ENCODE data around the gene TAF8. TPM values are rescaled to one million over a fixed set of nuclear protein-coding genes. Genes with fewer than 3 reads are reported as not detected.
A peak's percentile ranks its signal among the peaks of the same experiment; 100 is the strongest.

TAF8 gene
- total RNA-seq, 1 experiment from 2014 or later: 22.6 TPM

- no peak for DNase-seq (ENCODE audit: low read depth)
Measured at GRCh38 chr6:42051268-42051653, 937 bp downstream of the TAF8 start.

DNA sequence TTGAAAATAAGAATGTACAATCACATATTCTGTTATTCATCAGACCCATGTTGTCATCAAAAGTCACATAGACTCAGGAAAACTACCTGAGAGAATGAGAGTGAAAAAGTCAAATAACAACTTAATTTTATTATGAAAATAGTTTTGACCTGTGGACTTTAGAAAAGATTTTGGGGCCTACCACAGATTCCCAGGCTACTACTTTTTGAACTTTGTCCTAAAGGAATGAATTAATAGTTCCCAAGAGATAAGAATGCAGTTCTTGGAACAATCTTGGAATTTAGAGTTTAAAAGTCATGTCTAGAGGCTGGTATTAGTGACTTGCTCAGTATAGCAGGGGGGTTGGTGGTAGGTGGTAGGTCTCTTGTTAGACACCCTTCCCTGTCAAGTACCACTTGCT lies 3.3 kb downstream of the TAF8 start:
- no peak for DNase-seq (ENCODE audit: low read depth)

- no peak for DNase-seq (ENCODE audit: low read depth)
Measured at GRCh38 chr6:42059743-42060142, 9.4 kb downstream of the TAF8 start.

DNA sequence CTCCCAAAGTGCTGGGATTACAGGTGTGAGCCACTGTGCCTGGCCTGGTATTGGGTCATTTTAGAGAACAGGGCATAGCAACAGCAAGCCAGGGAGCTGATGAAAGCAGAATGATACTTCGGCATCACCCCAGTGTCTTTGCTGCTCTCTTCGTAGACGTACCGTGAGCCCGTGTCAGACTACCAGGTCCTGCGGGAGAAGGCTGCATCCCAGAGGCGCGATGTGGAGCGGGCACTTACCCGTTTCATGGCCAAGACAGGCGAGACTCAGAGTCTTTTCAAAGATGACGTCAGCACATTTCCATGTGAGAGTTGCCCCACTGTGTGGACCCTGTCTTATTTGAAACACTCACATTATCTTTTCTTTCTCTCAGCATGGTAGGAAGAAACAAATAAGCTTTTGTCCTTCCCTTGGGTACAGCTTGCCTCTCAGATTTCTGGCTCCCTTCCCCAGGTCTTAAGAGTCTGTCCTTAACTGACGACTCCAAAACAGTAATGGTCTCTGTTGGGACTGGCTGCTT lies 15.9 kb downstream of the TAF8 start:
- no peak for DNase-seq (ENCODE audit: low read depth)

- no peak for DNase-seq (ENCODE audit: low read depth)
Measured at GRCh38 chr6:42068173-42068572, 17.8 kb downstream of the TAF8 start.

GRCh38 chr6:42068872-42069522 lies 18.7 kb downstream of the TAF8 start:
- no peak for DNase-seq (ENCODE audit: low read depth)

DNA sequence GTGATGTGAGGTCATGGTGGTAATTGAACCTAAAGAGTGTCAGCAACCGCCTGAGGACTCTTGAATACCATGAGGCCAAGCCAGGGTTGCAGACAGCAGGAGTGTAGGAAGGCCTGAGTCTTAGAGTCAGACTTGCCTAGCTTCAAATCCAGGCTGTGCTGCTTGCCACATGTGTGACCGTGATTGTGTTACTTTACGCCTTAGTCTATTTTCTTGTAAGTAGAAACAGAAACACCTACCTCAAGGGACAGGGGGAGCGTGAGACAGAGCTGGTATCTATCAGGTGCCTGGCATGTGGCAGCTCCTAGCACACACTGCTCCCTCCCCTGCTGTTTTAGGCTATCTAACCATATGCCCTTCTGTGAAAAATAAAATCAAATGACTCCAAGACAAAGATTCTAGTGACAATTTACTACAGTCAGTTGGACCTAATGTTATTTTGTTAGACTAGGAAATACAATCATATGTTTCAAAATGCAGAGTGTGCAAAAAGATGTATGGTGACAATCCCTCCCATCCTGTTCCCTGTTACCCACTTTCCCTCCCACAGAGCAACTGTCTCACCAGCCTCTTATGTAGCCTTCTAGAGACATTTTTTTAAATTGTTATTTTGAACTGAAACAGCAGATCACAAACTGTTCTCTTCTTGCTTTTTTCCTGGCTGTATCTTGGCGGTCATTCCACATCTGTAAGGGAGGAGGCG lies 21.7 kb downstream of the TAF8 start:
- no peak for DNase-seq (ENCODE audit: low read depth)

GRCh38 chr6:42073287-42073686 lies 23.0 kb downstream of the TAF8 start:
- DNase-seq (ENCODE audit: low read depth): no peak

- DNase-seq (ENCODE audit: low read depth): peak; percentile 62
Measured at GRCh38 chr6:42075159-42075838, 25.0 kb downstream of the TAF8 start.

- DNase-seq (ENCODE audit: low read depth): no peak
Measured at GRCh38 chr6:42078386-42078785, 28.1 kb downstream of the TAF8 start.

DNA sequence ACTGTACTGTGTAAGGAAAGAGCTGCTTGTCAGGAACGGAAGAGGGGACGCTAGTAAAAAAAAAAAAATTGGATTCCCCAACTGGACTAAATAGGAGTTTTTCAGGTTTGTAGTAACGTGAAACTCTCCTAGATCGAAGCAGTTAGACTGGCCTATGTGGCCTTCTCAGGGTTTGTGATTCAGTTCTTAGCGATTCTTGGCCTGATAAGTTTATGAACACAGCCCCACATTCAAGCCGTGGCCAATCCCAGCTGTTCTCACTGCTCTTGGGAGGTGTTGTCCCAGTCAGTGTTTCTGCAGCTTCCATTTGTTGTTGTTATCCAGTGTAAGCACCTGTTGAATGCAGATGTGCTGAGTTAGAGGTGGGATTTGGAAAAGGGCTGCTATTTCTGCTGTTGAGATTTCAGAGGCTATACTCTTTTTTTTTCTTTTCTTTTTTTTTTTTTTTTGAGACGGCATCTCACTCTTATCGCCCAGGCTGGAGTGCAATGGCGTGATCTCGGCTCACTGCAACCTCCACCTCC lies 29.7 kb downstream of the TAF8 start:
- DNase-seq (ENCODE audit: low read depth): no peak

DNA sequence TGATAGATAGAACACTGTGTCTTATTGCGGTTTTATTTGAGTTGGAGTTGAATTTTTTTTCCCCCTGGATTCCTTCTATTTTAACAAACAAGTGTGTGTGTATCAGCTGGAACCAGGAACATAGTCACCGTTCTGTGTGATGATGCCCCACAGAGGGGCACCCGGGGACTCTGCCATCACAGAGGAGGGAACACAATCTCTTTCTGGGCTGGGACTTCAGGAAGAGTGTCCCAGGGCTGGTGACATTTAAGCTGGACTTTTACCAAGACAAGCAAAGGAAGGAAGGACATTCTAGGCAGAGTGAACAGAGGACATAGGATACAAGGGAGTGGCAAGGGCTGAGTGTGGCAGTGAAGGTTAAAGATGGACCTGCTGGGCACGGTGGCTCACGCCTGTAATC lies 33.2 kb downstream of the TAF8 start:
- DNase-seq (ENCODE audit: low read depth): no peak

DNA sequence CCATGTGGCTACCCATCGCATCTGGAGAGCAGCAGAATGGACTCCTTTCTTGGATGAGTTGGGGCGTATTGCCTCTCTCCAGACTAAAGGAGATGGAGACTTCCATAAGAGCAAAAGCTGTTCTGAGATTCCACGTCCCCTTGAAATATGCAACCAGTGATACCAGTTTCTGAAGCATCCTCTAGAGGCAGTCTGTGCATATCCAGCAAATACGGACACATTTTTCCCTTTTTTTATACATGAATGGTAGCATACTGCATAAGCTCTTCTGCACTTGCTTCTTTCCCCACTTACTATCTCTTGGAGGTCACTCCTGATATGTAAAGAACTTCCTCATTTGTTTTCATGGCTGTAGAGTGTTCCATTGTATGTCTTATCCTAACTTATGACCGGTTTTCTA lies 34.6 kb downstream of the TAF8 start:
- DNase-seq (ENCODE audit: low read depth): no peak

- DNase-seq (ENCODE audit: low read depth): no peak
Measured at GRCh38 chr6:42086046-42087035, 36.0 kb downstream of the TAF8 start.

- peak; percentile 15 for DNase-seq (ENCODE audit: low read depth)
Measured at GRCh38 chr6:42088101-42088591, 37.8 kb downstream of the TAF8 start.

- no peak for DNase-seq (ENCODE audit: low read depth)
Measured at GRCh38 chr6:42090819-42091717, 40.7 kb downstream of the TAF8 start.

- DNase-seq (ENCODE audit: low read depth): no peak
Measured at GRCh38 chr6:42091718-42092023, 41.3 kb downstream of the TAF8 start.

DNA sequence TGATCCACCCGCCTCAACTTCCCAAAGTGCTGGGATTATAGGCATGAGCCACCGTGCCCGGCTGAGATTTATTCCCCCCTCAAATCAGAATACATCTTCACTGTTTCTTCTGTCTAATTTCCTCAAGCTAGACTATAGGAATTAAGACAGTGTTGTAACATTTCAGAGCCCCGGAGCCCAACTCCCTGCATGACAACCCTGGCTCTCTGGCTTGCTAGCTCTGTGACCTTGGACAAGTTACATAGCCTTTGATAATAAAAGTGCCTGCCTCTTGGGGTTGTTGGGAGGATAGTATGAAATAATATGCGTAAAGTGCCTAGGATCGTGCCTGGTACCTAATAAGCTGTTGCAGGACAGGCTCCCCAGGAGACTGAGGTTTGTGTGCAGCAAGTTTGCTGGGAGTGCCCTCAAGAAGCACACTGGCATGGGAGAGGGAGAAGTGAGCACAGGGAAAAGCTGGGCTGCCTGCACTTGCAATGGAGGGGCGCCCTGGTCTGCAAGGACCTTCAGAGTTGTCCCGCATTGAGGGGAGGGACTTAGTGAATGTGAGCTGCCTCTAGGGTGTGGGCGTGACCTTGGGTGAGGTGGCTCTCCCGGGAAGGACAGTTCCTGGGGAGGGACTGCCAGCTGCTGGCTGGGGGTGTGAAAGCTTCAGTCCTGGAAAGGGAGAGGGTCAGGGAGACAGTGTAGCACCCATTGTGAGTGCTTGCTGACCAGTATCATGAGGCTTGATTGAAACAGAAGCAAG lies 43.4 kb downstream of the TAF8 start:
- peak; percentile 37 for DNase-seq (ENCODE audit: low read depth)

DNA sequence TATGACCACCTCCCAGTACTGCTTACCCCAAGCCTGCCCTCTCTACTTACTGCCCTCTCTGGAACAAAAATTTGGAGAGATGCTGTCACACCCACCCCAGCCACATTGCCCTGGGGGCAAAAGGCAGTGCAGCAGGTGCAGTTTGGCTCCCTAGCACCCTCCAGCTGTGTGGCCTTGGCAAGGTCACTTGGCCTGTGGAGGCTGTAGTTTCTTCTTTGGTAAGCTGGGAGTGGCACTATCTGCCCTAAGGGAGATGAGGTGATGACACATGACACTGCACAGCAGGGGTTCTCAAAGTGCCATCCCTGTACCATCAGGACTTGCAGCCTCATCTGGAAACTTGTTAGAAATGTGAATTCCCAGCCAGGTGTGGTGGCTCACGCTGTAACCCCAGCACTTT lies 44.8 kb downstream of the TAF8 start:
- DNase-seq (ENCODE audit: low read depth): peak; percentile 30

Measured in RPMI7951 (cell line).